Liver (tissue), 9 donors: ENCODE results near the gene PDGFD. TPM values are rescaled to one million over a fixed set of nuclear protein-coding genes. Genes with fewer than 3 reads are reported as not detected.

ENCODE experiments used
- DNase-seq: peaks from one replicate; pipeline ENCODE4 v3.0.0-alpha.2; 2017; ENCODE audit warnings: low spot score
- H3K27ac ChIP-seq, 2 donors: one replicate each; pipeline ENCODE4 v1.7.0; 2013; ENCODE audit warnings: inconsistent platforms in 2 of 2, low read length in 2 of 2, control low read depth in 1 of 2, low read depth in 1 of 2, mild to moderate bottlenecking in 1 of 2
- H3K27me3 ChIP-seq, 4 donors: one replicate each; pipeline versions ENCODE4 v1.6.1 to v1.7.0; 2013; ENCODE audit warnings: low read length in 3 of 4, inconsistent platforms in 1 of 4, mild to moderate bottlenecking in 1 of 4, moderate library complexity in 1 of 4; ENCODE audit not compliant: control insufficient read depth in 4 of 4, insufficient read depth in 4 of 4
- H3K36me3 ChIP-seq, 4 donors: one replicate each; pipeline versions ENCODE4 v1.6.1 to v1.7.0; 2013; ENCODE audit warnings: low read length in 3 of 4, mild to moderate bottlenecking in 3 of 4, low read depth in 1 of 4, moderate library complexity in 1 of 4; ENCODE audit not compliant: control insufficient read depth in 4 of 4, insufficient read depth in 3 of 4
- H3K4me1 ChIP-seq, 4 donors: one replicate each; pipeline versions ENCODE4 v1.6.1 to v1.7.0; 2013; ENCODE audit warnings: low read length in 3 of 4, mild to moderate bottlenecking in 3 of 4, moderate library complexity in 1 of 4; ENCODE audit not compliant: control insufficient read depth in 4 of 4, insufficient read depth in 4 of 4
- H3K4me3 ChIP-seq, 3 donors: one replicate each; pipeline versions ENCODE4 v1.6.1 to v1.7.0; 2013; ENCODE audit warnings: low read length in 3 of 3, control low read depth in 1 of 3, low read depth in 1 of 3, mild to moderate bottlenecking in 1 of 3
- H3K9ac ChIP-seq, 2 donors: one replicate each; pipeline ENCODE4 v1.7.0; 2013; ENCODE audit warnings: low read length in 2 of 2, mild to moderate bottlenecking in 2 of 2, moderate library complexity in 2 of 2, control low read depth in 1 of 2, low read depth in 1 of 2
- H3K9me3 ChIP-seq, 4 donors: one replicate each; pipeline versions ENCODE4 v1.6.1 to v1.7.0; 2013; ENCODE audit warnings: low read length in 3 of 4; ENCODE audit not compliant: control insufficient read depth in 4 of 4
- ATF3 ChIP-seq: IDR thresholded peaks from 2 replicates; pipeline ENCODE4 v1.6.1; 2016; ENCODE audit warnings: antibody characterized with exemption
- CTCF ChIP-seq: fragments of 150-350 bp; IDR thresholded peaks from 2 replicates; pipeline ENCODE4 v1.5.1; 2017; ENCODE audit warnings: improper control_type of control experiment, low read depth, low read length; ENCODE audit not compliant: missing input control
- EGR1 ChIP-seq, 2 donors: IDR thresholded peaks; 2 replicates each; pipeline ENCODE4 v1.6.1; 2016 to 2018; ENCODE audit warnings: antibody characterized with exemption in 2 of 2, low read depth in 2 of 2
- FOXA1 ChIP-seq: IDR thresholded peaks from 2 replicates; pipeline ENCODE4 v1.6.1; 2016; ENCODE audit warnings: antibody characterized with exemption
- GABPA ChIP-seq, 2 donors: IDR thresholded peaks in 1 of 2; conservative IDR thresholded peaks in 1 of 2; 2 replicates each; pipeline ENCODE4 v1.6.1; 2016; ENCODE audit warnings: antibody characterized with exemption in 2 of 2, mild to moderate bottlenecking in 1 of 2, moderate library complexity in 1 of 2
- HNF4G ChIP-seq: IDR thresholded peaks from 2 replicates; pipeline ENCODE4 v1.6.1; 2016; ENCODE audit warnings: antibody characterized with exemption
- JUND ChIP-seq, 2 donors: IDR thresholded peaks; 2 replicates each; pipeline ENCODE4 v1.6.1; 2016; ENCODE audit warnings: antibody characterized with exemption in 2 of 2
- MAX ChIP-seq: IDR thresholded peaks from 2 replicates; pipeline ENCODE4 v1.6.1; 2016; ENCODE audit warnings: antibody characterized with exemption
- NR2F2 ChIP-seq: IDR thresholded peaks from 2 replicates; pipeline ENCODE4 v1.6.1; 2016; ENCODE audit warnings: antibody characterized with exemption
- RAD21 ChIP-seq, 2 donors: IDR thresholded peaks; 2 replicates each; pipeline ENCODE4 v1.6.1; 2016; ENCODE audit warnings: antibody characterized with exemption in 2 of 2, mild to moderate bottlenecking in 2 of 2
- REST ChIP-seq: IDR thresholded peaks from 2 replicates; pipeline ENCODE4 v1.6.1; 2016; ENCODE audit warnings: antibody characterized with exemption, mild to moderate bottlenecking
- RXRA ChIP-seq, 2 donors: IDR thresholded peaks; 2 replicates each; pipeline ENCODE4 v1.6.1; 2017 to 2018; ENCODE audit warnings: antibody characterized with exemption in 2 of 2, mild to moderate bottlenecking in 1 of 2
- SP1 ChIP-seq: IDR thresholded peaks from 2 replicates; pipeline ENCODE4 v1.6.1; 2018; ENCODE audit warnings: antibody characterized with exemption, mild to moderate bottlenecking
- TAF1 ChIP-seq: conservative IDR thresholded peaks from 2 replicates; pipeline ENCODE4 v1.6.1; 2016; ENCODE audit warnings: antibody characterized with exemption, mild to moderate bottlenecking
- YY1 ChIP-seq: IDR thresholded peaks from 2 replicates; pipeline ENCODE4 v1.6.1; 2016; ENCODE audit warnings: antibody characterized with exemption, mild to moderate bottlenecking
- ZBTB33 ChIP-seq: IDR thresholded peaks from 2 replicates; pipeline ENCODE4 v1.6.1; 2016; ENCODE audit warnings: antibody characterized with exemption
- polyA plus RNA-seq, 2 donors: library from polyadenylated mRNA; stranded (reverse) in 1 of 2; unstranded in 1 of 2; fragments of 200-250 nt in 1 of 2; fragments of >200 nt in 1 of 2; fragmentation: Nextera tagmentation in 1 of 2; extraction: Ambion mirVana in 1 of 2; gene quantifications; one replicate each; pipeline versions ENCODE4 v1.2.1 to v1.2.3, GENCODE V29; 2013 to 2015
- total RNA-seq, 2 donors: library from RNA; depleted of rRNA; stranded (reverse); fragments of >200 nt; gene quantifications; one replicate each; pipeline ENCODE4 v1.2.3, GENCODE V29; 2014
- donor health status: healthy.
- donor health status: healthy.
- donor health status: healthy.
- donor health status: healthy.
- donor health status: healthy.

Gene PDGFD
- total and polyA plus RNA-seq, 4 donors, result 1.0 to 3.3 (median 2.1) TPM

- no peak for TF ChIP-seq REST
- TF ChIP-seq YY1, result no peak
- TF ChIP-seq MAX, result no peak
These were observed 9.7 kb downstream of the PDGFD start (continued) for GRCh38 chr11:104154296-104154695.

GRCh38 chr11:104152941-104153505 is 10.9 kb downstream of the PDGFD start:
- DNase-seq, result no peak
- TF ChIP-seq ZBTB33 (no peak), NR2F2 (no peak), JUND (IDR thresholded peaks at IDR 0.05) (no peak), EGR1 (IDR thresholded peaks at IDR 0.05; ENCODE audit: low read depth in 2 of 2) (no peak), RAD21 (IDR thresholded peaks at IDR 0.05) (no peak), ATF3 (no peak), SP1 (no peak), YY1 (no peak), CTCF (no peak), RXRA (IDR thresholded peaks at IDR 0.05) (no peak), FOXA1 (no peak), REST (no peak), HNF4G (no peak), MAX (no peak), GABPA (IDR thresholded peaks at IDR 0.05 in 1 of 2, conservative IDR thresholded peaks at IDR 0.05 in 1 of 2) (no peak), TAF1 (no peak)
- Histone ChIP-seq H3K9me3 (no peaks in the 10 kb centered on the region), H3K27ac (no peak overlapping the region), H3K27me3 (peaks cover 0 to 2% (median 0%) of the 10 kb centered on the region in 4 donors), H3K4me3 (no peak overlapping the region), H3K4me1 (no peaks in the 10 kb centered on the region), H3K9ac (no peak overlapping the region), H3K36me3 (no peaks in the 10 kb centered on the region)
